Measurements from ENCODE around the gene SLC24A2. TPM values are rescaled to one million over a fixed set of nuclear protein-coding genes. Genes with fewer than 3 reads are reported as not detected.

SLC24A2 gene
- total and polyA plus RNA-seq, 2 donors (not counting 3 experiments of a cell fraction or from before 2014, with no cell fraction given): not detected

GRCh38 chr9:19809422-19810269, 20.8 kb upstream of the SLC24A2 start:
- Histone ChIP-seq H3K36me3 (ENCODE audit: control insufficient read depth in 2 of 2, extremely low read depth in 1 of 2, insufficient read depth in 2 of 2, low read length in 2 of 2) (no peaks in the 10 kb centered on the region), H4K20me1 (replicated peaks; ENCODE audit: control insufficient read depth, extremely low read depth, insufficient read depth, low read length) (no peaks in the 10 kb centered on the region), H3K4me2 (ENCODE audit: insufficient read depth, low read length) (no peak overlapping the region), H3K27ac (ENCODE audit: insufficient read depth, low read depth, low read length) (no peak overlapping the region), H3K4me3 (replicated peaks in 1 of 3; ENCODE audit: insufficient read depth in 1 of 3, low read depth in 1 of 3, low read length in 3 of 3) (no peak overlapping the region), H3K4me1 (ENCODE audit: control insufficient read depth, extremely low read depth, insufficient read depth, low read length) (no peaks in the 10 kb centered on the region), H3K9ac (replicated peaks; ENCODE audit: extremely low read depth, insufficient read depth, low read length) (no peak overlapping the region), H2AFZ (ENCODE audit: low read depth, low read length) (no peak overlapping the region), H3K79me2 (ENCODE audit: control insufficient read depth, insufficient read depth, low read length) (no peaks in the 10 kb centered on the region), H3K9me1 (replicated peaks; ENCODE audit: control insufficient read depth, extremely low read depth, insufficient read depth, low read length) (no peaks in the 10 kb centered on the region), H3K9me3 (replicated peaks; ENCODE audit: control insufficient read depth, insufficient read depth, low read length) (no peaks in the 10 kb centered on the region), H3K27me3 (ENCODE audit: control insufficient read depth in 2 of 2, insufficient read depth in 2 of 2, low read length in 2 of 2) (no peaks in the 10 kb centered on the region)
- BruUV-seq (replicated peaks): no TSS peak
- no peak for FAIRE-seq
- POLR2A ChIA-PET: no interaction called here
- intact Hi-C loops (cut with micrococcal nuclease): no loop called here
- TF ChIP-seq FOS (IDR thresholded peaks at IDR 0.05; ENCODE audit: borderline replicate concordance, insufficient read depth, low read length) (no peak), POLR2AphosphoS5 (IDR thresholded peaks at IDR 0.05; ENCODE audit: insufficient read depth, low read depth, low read length) (no peak), JUN (IDR thresholded peaks at IDR 0.05; ENCODE audit: borderline replicate concordance, insufficient read depth, insufficient read length, low read depth) (no peak), POLR2A (IDR thresholded peaks at IDR 0.05; ENCODE audit: low read depth, low read length) (no peak), CTCF (IDR thresholded peaks at IDR 0.05; ENCODE audit: extremely low read depth in 1 of 2, insufficient read depth in 1 of 2, low read depth in 1 of 2, low read length in 2 of 2) (no peak), MAX (IDR thresholded peaks at IDR 0.05; ENCODE audit: insufficient read depth, insufficient read length) (no peak), MYC (IDR thresholded peaks at IDR 0.05; ENCODE audit: low read depth, low read length) (no peak), EZH2 (IDR thresholded peaks at IDR 0.05; ENCODE audit: borderline replicate concordance, low read depth, low read length, severe bottlenecking) (no peak), GATA2 (IDR thresholded peaks at IDR 0.05; ENCODE audit: insufficient read depth, insufficient read length, low read depth, low read length) (no peak)
- DNase-seq (ENCODE audit: low read depth, low spot score): no peak
- CTCF ChIA-PET: no interaction called here
- dilution Hi-C loops (cut with MboI; ENCODE audit: extremely low pct_ligation_motif_present, low sequenced_read_pairs): no loop called here

All from endothelial cell of umbilical vein (primary cell).